ENCODE measurements around the gene NHSL1. TPM values are rescaled to one million over a fixed set of nuclear protein-coding genes. Genes with fewer than 3 reads are reported as not detected.

Gene NHSL1
- total RNA-seq, 1 donor from 2014 or later: 72.3 TPM

DNA sequence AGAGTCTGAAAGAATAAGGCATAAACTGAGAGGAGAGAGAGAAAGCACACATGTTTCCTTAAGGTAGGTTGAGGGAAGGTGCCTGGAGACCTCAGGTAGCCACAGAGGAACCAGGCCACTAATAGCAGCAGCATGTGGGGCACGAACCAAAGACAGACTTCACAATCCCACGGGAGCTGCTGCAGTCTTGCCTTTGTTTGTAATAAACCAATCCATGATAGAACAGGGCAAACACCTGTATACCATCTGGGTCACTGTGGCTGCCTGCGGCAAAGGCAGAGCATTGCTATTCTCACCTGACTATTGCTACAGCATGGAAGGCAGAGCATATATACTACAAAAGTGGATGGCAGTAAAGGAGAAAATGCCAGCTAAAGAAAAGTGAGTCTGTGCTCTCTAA is 59.0 kb downstream of the NHSL1 start:
- H3K36me3 Mint-ChIP-seq (ENCODE audit: low read depth, unreplicated experiment): peaks cover 13% of the 10 kb centered on the region
- H3K4me1 Mint-ChIP-seq (ENCODE audit: unreplicated experiment): no peaks in the 10 kb centered on the region
- no peak for DNase-seq (ENCODE audit: low spot score)
- H3K27ac Mint-ChIP-seq (ENCODE audit: unreplicated experiment): no peak overlapping the region
- TF ChIP-seq, protein P1, sequence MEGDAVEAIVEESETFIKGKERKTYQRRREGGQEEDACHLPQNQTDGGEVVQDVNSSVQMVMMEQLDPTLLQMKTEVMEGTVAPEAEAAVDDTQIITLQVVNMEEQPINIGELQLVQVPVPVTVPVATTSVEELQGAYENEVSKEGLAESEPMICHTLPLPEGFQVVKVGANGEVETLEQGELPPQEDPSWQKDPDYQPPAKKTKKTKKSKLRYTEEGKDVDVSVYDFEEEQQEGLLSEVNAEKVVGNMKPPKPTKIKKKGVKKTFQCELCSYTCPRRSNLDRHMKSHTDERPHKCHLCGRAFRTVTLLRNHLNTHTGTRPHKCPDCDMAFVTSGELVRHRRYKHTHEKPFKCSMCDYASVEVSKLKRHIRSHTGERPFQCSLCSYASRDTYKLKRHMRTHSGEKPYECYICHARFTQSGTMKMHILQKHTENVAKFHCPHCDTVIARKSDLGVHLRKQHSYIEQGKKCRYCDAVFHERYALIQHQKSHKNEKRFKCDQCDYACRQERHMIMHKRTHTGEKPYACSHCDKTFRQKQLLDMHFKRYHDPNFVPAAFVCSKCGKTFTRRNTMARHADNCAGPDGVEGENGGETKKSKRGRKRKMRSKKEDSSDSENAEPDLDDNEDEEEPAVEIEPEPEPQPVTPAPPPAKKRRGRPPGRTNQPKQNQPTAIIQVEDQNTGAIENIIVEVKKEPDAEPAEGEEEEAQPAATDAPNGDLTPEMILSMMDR (IDR thresholded peaks at IDR 0.05; ENCODE audit: unreplicated experiment): no peak
- H3K27me3 Mint-ChIP-seq (ENCODE audit: unreplicated experiment): peaks cover 2% of the 10 kb centered on the region
- no peaks in the 10 kb centered on the region for H3K9me3 Mint-ChIP-seq (ENCODE audit: unreplicated experiment)
- H3K4me3 Mint-ChIP-seq (ENCODE audit: unreplicated experiment): no peak overlapping the region

DNA sequence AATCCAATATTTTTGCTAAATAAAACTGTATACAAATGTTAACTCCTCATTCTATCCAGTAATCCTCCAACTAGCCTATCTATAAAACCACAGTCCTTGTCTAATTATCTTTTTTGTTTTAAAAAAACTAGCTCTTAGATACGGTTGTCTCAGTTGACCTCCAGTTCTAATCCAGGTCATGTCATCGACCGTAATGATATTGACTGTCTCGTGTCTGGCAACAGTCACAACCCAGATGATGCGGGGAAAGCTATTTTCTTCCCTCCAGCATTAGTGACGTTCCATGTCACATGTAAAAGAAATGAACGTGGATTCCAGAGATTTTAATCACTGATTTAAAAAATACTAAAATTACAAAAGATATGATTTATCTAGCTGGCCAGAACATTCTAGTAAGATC is 59.7 kb downstream of the NHSL1 start:
- no peak for DNase-seq (ENCODE audit: low spot score)
- Mint-ChIP-seq H3K27me3 (ENCODE audit: unreplicated experiment) (peaks cover 2% of the 10 kb centered on the region), H3K9me3 (ENCODE audit: unreplicated experiment) (no peaks in the 10 kb centered on the region), H3K4me3 (ENCODE audit: unreplicated experiment) (no peak overlapping the region), H3K4me1 (ENCODE audit: unreplicated experiment) (peaks cover 4% of the 10 kb centered on the region), H3K36me3 (ENCODE audit: low read depth, unreplicated experiment) (peaks cover 17% of the 10 kb centered on the region), H3K27ac (ENCODE audit: unreplicated experiment) (no peak overlapping the region)
- TF ChIP-seq, protein P1 (IDR thresholded peaks at IDR 0.05; ENCODE audit: unreplicated experiment): no peak

DNA sequence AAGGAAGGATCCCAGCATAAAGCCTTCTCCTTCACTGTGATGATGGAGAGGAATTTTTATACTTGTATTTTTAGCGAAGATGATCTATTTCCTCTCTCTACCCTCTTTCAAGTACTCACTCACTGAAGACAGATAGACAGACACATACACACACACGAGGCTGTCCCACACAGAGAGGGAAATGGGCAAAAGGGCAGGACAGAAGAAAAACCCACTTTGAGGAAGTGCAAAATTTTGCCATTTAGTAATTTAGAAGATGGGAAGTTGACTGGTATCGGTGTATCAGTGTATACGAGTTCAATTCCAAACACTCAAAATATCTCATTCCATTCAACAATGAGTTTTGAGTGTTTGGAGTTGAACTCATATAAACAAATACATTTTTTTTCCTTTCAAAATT is 64.4 kb downstream of the NHSL1 start:
- H3K9me3 Mint-ChIP-seq (ENCODE audit: unreplicated experiment): no peaks in the 10 kb centered on the region
- H3K4me3 Mint-ChIP-seq (ENCODE audit: unreplicated experiment): peak overlapping the region; percentile 7
- H3K4me1 Mint-ChIP-seq (ENCODE audit: unreplicated experiment): peaks cover 44% of the 10 kb centered on the region
- TF ChIP-seq, protein P1 (IDR thresholded peaks at IDR 0.05; ENCODE audit: unreplicated experiment): no peak
- DNase-seq (ENCODE audit: low spot score): no peak
- H3K36me3 Mint-ChIP-seq (ENCODE audit: low read depth, unreplicated experiment): peaks cover 37% of the 10 kb centered on the region
- H3K27ac Mint-ChIP-seq (ENCODE audit: unreplicated experiment): peak overlapping the region; percentile 20
- H3K27me3 Mint-ChIP-seq (ENCODE audit: unreplicated experiment): peaks cover 8% of the 10 kb centered on the region

DNA sequence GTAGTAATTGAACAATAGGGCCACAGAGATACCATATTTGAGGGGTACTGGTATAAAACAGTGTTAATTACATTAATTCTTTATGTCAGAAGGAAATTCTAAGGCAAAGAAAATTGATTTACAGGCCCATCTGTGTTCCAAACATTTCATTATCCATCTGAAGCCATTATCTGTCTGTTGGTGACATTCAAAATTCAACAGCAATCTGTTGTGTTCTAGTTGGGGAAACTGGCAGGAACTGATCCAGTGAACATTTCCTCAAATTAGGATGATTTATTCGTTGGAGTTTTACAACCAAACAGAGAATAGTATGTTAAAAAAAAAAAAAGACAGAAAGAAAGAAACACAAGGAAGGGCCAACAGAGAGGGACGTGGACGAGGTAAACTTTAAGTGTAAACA is 65.2 kb downstream of the NHSL1 start:
- Mint-ChIP-seq H3K36me3 (ENCODE audit: low read depth, unreplicated experiment) (peaks cover 40% of the 10 kb centered on the region), H3K4me3 (ENCODE audit: unreplicated experiment) (peak overlapping the region; percentile 32), H3K4me1 (ENCODE audit: unreplicated experiment) (peaks cover 52% of the 10 kb centered on the region), H3K27me3 (ENCODE audit: unreplicated experiment) (peaks cover 8% of the 10 kb centered on the region), H3K9me3 (ENCODE audit: unreplicated experiment) (no peaks in the 10 kb centered on the region), H3K27ac (ENCODE audit: unreplicated experiment) (no peak overlapping the region)
- TF ChIP-seq, protein P1 (IDR thresholded peaks at IDR 0.05; ENCODE audit: unreplicated experiment): no peak
- no peak for DNase-seq (ENCODE audit: low spot score)

DNA sequence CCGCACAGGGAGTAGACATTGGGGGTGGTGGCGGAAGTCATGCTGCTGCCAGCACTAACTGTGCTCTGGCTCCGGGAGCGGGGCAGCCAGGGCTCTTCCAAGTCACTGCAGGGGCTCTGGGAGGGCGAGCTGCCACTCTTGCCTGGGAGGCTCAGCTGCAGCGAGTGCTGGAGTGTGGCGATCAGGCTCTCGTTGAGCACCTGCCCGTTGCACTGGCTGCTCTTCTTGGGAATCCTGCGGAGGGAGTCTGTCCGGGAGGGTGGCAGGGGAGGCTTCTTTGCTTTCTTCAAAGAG is 67.3 kb downstream of the NHSL1 start:
- peaks cover 40% of the 10 kb centered on the region for H3K36me3 Mint-ChIP-seq (ENCODE audit: low read depth, unreplicated experiment)
- peak overlapping the region; percentile 51 for H3K4me3 Mint-ChIP-seq (ENCODE audit: unreplicated experiment)
- H3K27me3 Mint-ChIP-seq (ENCODE audit: unreplicated experiment): peaks cover 8% of the 10 kb centered on the region
- TF ChIP-seq, protein P1 (IDR thresholded peaks at IDR 0.05; ENCODE audit: unreplicated experiment): no peak
- H3K9me3 Mint-ChIP-seq (ENCODE audit: unreplicated experiment): no peaks in the 10 kb centered on the region
- no peak for DNase-seq (ENCODE audit: low spot score)
- peak overlapping the region; percentile 61 for H3K27ac Mint-ChIP-seq (ENCODE audit: unreplicated experiment)
- peaks cover 53% of the 10 kb centered on the region for H3K4me1 Mint-ChIP-seq (ENCODE audit: unreplicated experiment)

All from endothelial cell (in vitro differentiated cells).